WTC11 (cell line): ENCODE data around the gene GABBR2. TPM values are rescaled to one million over a fixed set of nuclear protein-coding genes. Genes with fewer than 3 reads are reported as not detected.

Experiments used
- ATAC-seq: fragments of 200-7000 bp; cut with Tn5 transposase; 2 replicates; pipeline ENCODE4 v1.10.0; 2021; ENCODE audit warnings: mild to moderate bottlenecking, moderate library complexity
- CTCF ChIA-PET: fragments of 300-600 bp; sonication (Branson Sonifier 250); formaldehyde crosslinking; loops from one replicate; lab custom pipeline; 2021; ENCODE audit warnings: antibody characterized with exemption; lab: Charles Lee
- POLR2A ChIA-PET: fragments of 350-600 bp; sonication (Branson Sonifier 250); formaldehyde crosslinking; loops from one replicate; lab custom pipeline; 2021; ENCODE audit warnings: antibody characterized with exemption; lab: Charles Lee
- DNase-seq: peaks from one replicate; pipeline ENCODE4 v3.0.0; 2021; ENCODE audit warnings: low spot score
- H3K27ac Mint-ChIP-seq: 2 replicates; pipeline ENCODE4 v1.8.0; 2021; ENCODE audit warnings: mixed read lengths
- H3K27me3 Mint-ChIP-seq: 2 replicates; pipeline ENCODE4 v1.8.0; 2021; ENCODE audit warnings: low read depth, mild to moderate bottlenecking, moderate library complexity, mixed read lengths
- H3K36me3 Mint-ChIP-seq: 2 replicates; pipeline ENCODE4 v1.8.0; 2021; ENCODE audit warnings: mixed read lengths
- H3K4me1 Mint-ChIP-seq: 2 replicates; pipeline ENCODE4 v1.8.0; 2022; ENCODE audit warnings: mixed read lengths
- H3K4me3 Mint-ChIP-seq: 2 replicates; pipeline ENCODE4 v1.8.0; 2021; ENCODE audit warnings: mild to moderate bottlenecking, moderate library complexity, mixed read lengths
- H3K9me3 Mint-ChIP-seq: 2 replicates; pipeline ENCODE4 v1.8.0; 2021; ENCODE audit warnings: mixed read lengths
- CBFB ChIP-seq: sonication (generic); formaldehyde crosslinking; IDR thresholded peaks from 2 replicates; pipeline ENCODE4 v1.8.1; 2022; ENCODE audit warnings: mild to moderate bottlenecking, low read depth, missing genetic modification reagents
- EMX1 ChIP-seq: fragments of 250-450 bp; sonication (Bioruptor Pico); IDR thresholded peaks from 2 replicates; pipeline ENCODE4 v1.8.0; 2021; ENCODE audit warnings: mild to moderate bottlenecking
- JAZF1 ChIP-seq: fragments of 250-450 bp; sonication (Bioruptor Pico); IDR thresholded peaks from 2 replicates; pipeline ENCODE4 v1.9.0; 2021; ENCODE audit warnings: moderate library complexity, mild to moderate bottlenecking, inconsistent platforms
- JUN ChIP-seq: sonication (generic); formaldehyde crosslinking; IDR thresholded peaks from 2 replicates; pipeline ENCODE4 v1.8.0; 2023; ENCODE audit warnings: mild to moderate bottlenecking, missing genetic modification reagents
- KAT7 ChIP-seq: sonication (generic); formaldehyde crosslinking; IDR thresholded peaks from 2 replicates; pipeline ENCODE4 v1.8.1; 2023; ENCODE audit warnings: missing genetic modification reagents, mild to moderate bottlenecking, borderline replicate concordance
- MYBL2 ChIP-seq: sonication (generic); formaldehyde crosslinking; IDR thresholded peaks from 2 replicates; pipeline ENCODE4 v1.8.1; 2023; ENCODE audit warnings: mild to moderate bottlenecking, moderate library complexity, missing genetic modification reagents
- NFATC4 ChIP-seq: fragments of 250-450 bp; sonication (Bioruptor Pico); IDR thresholded peaks from 2 replicates; pipeline ENCODE4 v1.9.0; 2021; ENCODE audit warnings: mild to moderate bottlenecking
- NFYB ChIP-seq: sonication (generic); formaldehyde crosslinking; conservative IDR thresholded peaks from 2 replicates; pipeline ENCODE4 v1.8.0; 2022; ENCODE audit warnings: low read depth, missing genetic modification reagents
- PRDM15 ChIP-seq: sonication (generic); formaldehyde crosslinking; IDR thresholded peaks from 2 replicates; pipeline ENCODE4 v1.8.0; 2022; ENCODE audit warnings: missing genetic modification reagents
- PRRX2 ChIP-seq: fragments of 250-450 bp; sonication (Bioruptor Pico); IDR thresholded peaks from 2 replicates; pipeline ENCODE4 v1.8.0; 2021; ENCODE audit warnings: mild to moderate bottlenecking
- RORB ChIP-seq: fragments of 250-450 bp; sonication (Bioruptor Pico); IDR thresholded peaks from 2 replicates; pipeline ENCODE4 v1.9.0; 2021; ENCODE audit warnings: mild to moderate bottlenecking
- SMAD3 ChIP-seq: sonication (generic); formaldehyde crosslinking; IDR thresholded peaks from 2 replicates; pipeline ENCODE4 v1.8.0; 2022; ENCODE audit warnings: missing genetic modification reagents, mild to moderate bottlenecking, borderline replicate concordance
- STAT6 ChIP-seq: sonication (generic); formaldehyde crosslinking; conservative IDR thresholded peaks from 2 replicates; pipeline ENCODE4 v1.8.1; 2023; ENCODE audit warnings: mild to moderate bottlenecking, low read depth, missing genetic modification reagents, moderate library complexity
- TCF7 ChIP-seq: sonication (generic); formaldehyde crosslinking; IDR thresholded peaks from 2 replicates; pipeline ENCODE4 v1.8.0; 2022; ENCODE audit warnings: mild to moderate bottlenecking, low read depth, missing genetic modification reagents, moderate library complexity
- TEAD1 ChIP-seq: sonication (generic); formaldehyde crosslinking; IDR thresholded peaks from 2 replicates; pipeline ENCODE4 v1.8.0; 2022; ENCODE audit warnings: mild to moderate bottlenecking, missing genetic modification reagents
- TP53 ChIP-seq: sonication (generic); formaldehyde crosslinking; IDR thresholded peaks from 2 replicates; pipeline ENCODE4 v1.8.1; 2023; ENCODE audit warnings: mild to moderate bottlenecking, missing genetic modification reagents
- ZNF121 ChIP-seq: sonication (generic); formaldehyde crosslinking; IDR thresholded peaks from 2 replicates; pipeline ENCODE4 v1.8.0; 2023; ENCODE audit warnings: missing genetic modification reagents
- ZNF219 ChIP-seq: sonication (generic); formaldehyde crosslinking; IDR thresholded peaks from 2 replicates; pipeline ENCODE4 v1.8.0; 2023; ENCODE audit warnings: missing genetic modification reagents, mild to moderate bottlenecking, borderline replicate concordance
- ZNF232 ChIP-seq: sonication (generic); formaldehyde crosslinking; IDR thresholded peaks from 2 replicates; pipeline ENCODE4 v1.8.0; 2022; ENCODE audit warnings: mild to moderate bottlenecking, missing genetic modification reagents
- ZNF263 ChIP-seq: sonication (generic); formaldehyde crosslinking; IDR thresholded peaks from 2 replicates; pipeline ENCODE4 v1.8.1; 2022; ENCODE audit warnings: low read depth, mild to moderate bottlenecking, moderate library complexity, missing genetic modification reagents
- total RNA-seq: library from RNA; stranded (reverse); gene quantifications from 3 replicates; pipeline ENCODE4 v1.2.3, GENCODE V29; 2021
- TF ChIP-seq, protein P1 (sequence below): fragments of 250-450 bp; sonication (Bioruptor Pico); IDR thresholded peaks from 2 replicates; pipeline ENCODE4 v1.8.0; 2021; ENCODE audit warnings: mild to moderate bottlenecking
- TF ChIP-seq, protein P2 (sequence below): sonication (generic); formaldehyde crosslinking; IDR thresholded peaks from 2 replicates; pipeline ENCODE4 v1.8.1; 2023; ENCODE audit warnings: mild to moderate bottlenecking, missing genetic modification reagents

GABBR2 gene
- total RNA-seq, 1 experiment from 2014 or later: 0.92 TPM

DNA sequence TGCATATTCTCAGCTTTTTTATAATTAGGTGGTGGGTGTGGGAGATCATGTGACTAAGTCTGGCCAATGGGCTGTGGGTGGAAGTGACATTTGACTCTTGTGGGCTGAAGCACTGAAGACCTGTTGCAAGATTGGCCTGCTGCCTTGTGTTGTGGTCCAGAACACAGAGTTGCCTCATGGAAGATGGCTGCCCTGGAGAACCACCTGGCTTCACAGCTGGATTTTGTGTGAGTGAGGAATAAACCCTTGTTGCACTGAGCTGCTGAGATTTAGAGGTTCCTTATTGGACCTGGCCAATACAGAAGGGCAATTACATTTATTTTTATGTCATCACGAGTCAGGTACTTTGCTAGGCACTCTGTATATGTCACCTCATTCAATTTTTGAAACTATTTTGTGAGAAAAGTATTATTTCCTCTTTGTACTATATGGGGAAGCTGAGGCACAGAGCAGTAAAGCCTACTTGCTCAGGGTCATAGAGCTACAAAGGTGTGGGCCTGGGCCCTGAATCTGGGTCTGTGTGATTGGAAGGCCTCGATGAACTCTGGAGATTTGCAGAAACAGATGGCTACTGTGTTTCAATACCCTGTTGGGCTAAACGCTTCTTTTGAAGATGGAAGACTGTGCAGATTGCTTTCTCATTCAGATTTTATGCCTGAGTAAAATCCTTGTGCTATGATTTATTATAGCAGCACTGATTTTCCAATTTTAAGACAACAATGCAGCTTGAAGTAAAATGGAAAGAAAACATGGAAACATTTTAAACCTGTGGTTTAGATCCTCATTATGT, 382.1 kb downstream of the GABBR2 start:
- ATAC-seq: no peak; the same call in 1 of the 2 replicates
- CTCF ChIA-PET: interaction anchor here (1.2 kb wide), 1 partner anchor 210 kb away, joined by 5 read pairs; no protein-coding TSS in a partner anchor
- Mint-ChIP-seq H3K9me3 (no peaks in the 10 kb centered on the region), H3K4me3 (no peak overlapping the region), H3K36me3 (no peaks in the 10 kb centered on the region), H3K27ac (no peak overlapping the region), H3K27me3 (no peaks in the 10 kb centered on the region; the same call in 1 of the 2 replicates), H3K4me1 (0 out of 2 replicates have a peak, but pooled peaks cover 2% of the 10 kb centered on the region)
- TF ChIP-seq NFYB (CRISPR knock-in tag) (peak; percentile 72), TCF7 (CRISPR knock-in tag) (no peak)
- POLR2A ChIA-PET: no interaction called here
- DNase-seq: no peak

DNA sequence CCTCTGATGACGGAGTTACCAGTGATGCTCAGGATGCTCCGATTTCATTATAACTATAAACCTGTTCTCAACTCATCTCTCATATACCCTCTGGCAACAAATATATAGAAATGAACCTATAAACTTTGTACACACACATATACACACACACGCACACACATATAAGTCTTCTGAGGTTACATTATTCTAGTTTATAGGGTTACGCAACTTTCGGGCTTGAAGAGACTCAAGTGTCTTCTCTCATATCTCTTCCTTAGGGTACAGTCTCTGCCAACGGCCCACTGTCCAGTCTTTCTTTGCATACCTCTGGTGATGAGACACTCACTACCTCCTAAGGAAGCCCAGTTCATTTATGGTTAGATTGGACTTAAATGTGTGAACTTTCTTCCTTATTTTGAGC, 383.9 kb downstream of the GABBR2 start:
- no peak for ATAC-seq
- H3K36me3 Mint-ChIP-seq: no peaks in the 10 kb centered on the region
- TF ChIP-seq ZNF219 (CRISPR knock-in tag): no peak
- no peak for TF ChIP-seq TP53 (CRISPR knock-in tag)
- no peak for TF ChIP-seq JUN (CRISPR knock-in tag)
- TF ChIP-seq STAT6 (CRISPR knock-in tag): no peak
- no peak for TF ChIP-seq MYBL2 (CRISPR knock-in tag)
- TF ChIP-seq PRRX2 (CRISPR knock-in tag): no peak
- no peak for TF ChIP-seq ZNF263 (CRISPR knock-in tag)
- TF ChIP-seq TEAD1: no peak
- TF ChIP-seq PRDM15 (CRISPR knock-in tag): no peak
- TF ChIP-seq SMAD3 (CRISPR knock-in tag): no peak
- TF ChIP-seq ZNF121: no peak
- no peak for TF ChIP-seq NFATC4 (CRISPR knock-in tag)
- no peak for TF ChIP-seq KAT7 (CRISPR knock-in tag)
- no peak for TF ChIP-seq JAZF1 (CRISPR knock-in tag)
- no peak for TF ChIP-seq RORB (CRISPR knock-in tag)
- TF ChIP-seq EMX1 (CRISPR knock-in tag): no peak
- TF ChIP-seq, protein P1, sequence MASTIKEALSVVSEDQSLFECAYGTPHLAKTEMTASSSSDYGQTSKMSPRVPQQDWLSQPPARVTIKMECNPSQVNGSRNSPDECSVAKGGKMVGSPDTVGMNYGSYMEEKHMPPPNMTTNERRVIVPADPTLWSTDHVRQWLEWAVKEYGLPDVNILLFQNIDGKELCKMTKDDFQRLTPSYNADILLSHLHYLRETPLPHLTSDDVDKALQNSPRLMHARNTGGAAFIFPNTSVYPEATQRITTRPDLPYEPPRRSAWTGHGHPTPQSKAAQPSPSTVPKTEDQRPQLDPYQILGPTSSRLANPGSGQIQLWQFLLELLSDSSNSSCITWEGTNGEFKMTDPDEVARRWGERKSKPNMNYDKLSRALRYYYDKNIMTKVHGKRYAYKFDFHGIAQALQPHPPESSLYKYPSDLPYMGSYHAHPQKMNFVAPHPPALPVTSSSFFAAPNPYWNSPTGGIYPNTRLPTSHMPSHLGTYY (CRISPR knock-in tag): no peak
- TF ChIP-seq, protein P2, sequence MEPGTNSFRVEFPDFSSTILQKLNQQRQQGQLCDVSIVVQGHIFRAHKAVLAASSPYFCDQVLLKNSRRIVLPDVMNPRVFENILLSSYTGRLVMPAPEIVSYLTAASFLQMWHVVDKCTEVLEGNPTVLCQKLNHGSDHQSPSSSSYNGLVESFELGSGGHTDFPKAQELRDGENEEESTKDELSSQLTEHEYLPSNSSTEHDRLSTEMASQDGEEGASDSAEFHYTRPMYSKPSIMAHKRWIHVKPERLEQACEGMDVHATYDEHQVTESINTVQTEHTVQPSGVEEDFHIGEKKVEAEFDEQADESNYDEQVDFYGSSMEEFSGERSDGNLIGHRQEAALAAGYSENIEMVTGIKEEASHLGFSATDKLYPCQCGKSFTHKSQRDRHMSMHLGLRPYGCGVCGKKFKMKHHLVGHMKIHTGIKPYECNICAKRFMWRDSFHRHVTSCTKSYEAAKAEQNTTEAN: no peak
- no peak for TF ChIP-seq ZNF232 (CRISPR knock-in tag)
- no peak for TF ChIP-seq CBFB (CRISPR knock-in tag)
- no peak overlapping the region for H3K4me3 Mint-ChIP-seq
- ChIA-PET POLR2A (no interaction called here), CTCF (no interaction called here)
- no peak overlapping the region for H3K27ac Mint-ChIP-seq
- DNase-seq: no peak
- 0 out of 2 replicates have a peak, but pooled peaks cover 2% of the 10 kb centered on the region for H3K4me1 Mint-ChIP-seq
- H3K27me3 Mint-ChIP-seq: no peaks in the 10 kb centered on the region
- no peaks in the 10 kb centered on the region for H3K9me3 Mint-ChIP-seq
